Caki2 (cell line): ENCODE data around the gene VTCN1. TPM values are rescaled to one million over a fixed set of nuclear protein-coding genes. Genes with fewer than 3 reads are reported as not detected.

Source experiments
- DNase-seq: peaks from one replicate; pipeline ENCODE4 v3.0.0-alpha.2; 2015; ENCODE audit warnings: low read depth
- in situ Hi-C: cut with HindIII; loops from 2 replicates; pipeline ENCODE4 v1.10.0; 2016; ENCODE audit warnings: low sequenced_read_pairs, low pct_unique_long_range_greater_than_20kb, mixed read lengths
- total RNA-seq: library from RNA; depleted of rRNA; stranded (reverse); fragments of >200 nt; shearing (Covaris generic); gene quantifications from 2 replicates; pipeline ENCODE4 v1.2.3, GENCODE V29; 2014; ENCODE audit warnings: low replicate concordance

The VTCN1 gene
- total RNA-seq, 1 experiment from 2014 or later, result 1.3 TPM

GRCh38 chr1:117215733-117216462 lies 5.2 kb upstream of the VTCN1 start:
- DNase-seq, result no peak
- in situ Hi-C loops, result no loop called here

GRCh38 chr1:117215019-117215418 lies 4.3 kb upstream of the VTCN1 start:
- DNase-seq, result no peak
- in situ Hi-C loops, result no loop called here

GRCh38 chr1:117213046-117213445 lies 2.3 kb upstream of the VTCN1 start:
- DNase-seq, result no peak
- in situ Hi-C loops, result no loop called here

- no peak for DNase-seq
- in situ Hi-C loops, result no loop called here
Observed at GRCh38 chr1:117210386-117210785, 341 bp downstream of the VTCN1 start.

- no peak for DNase-seq
- in situ Hi-C loops, result no loop called here
Observed at GRCh38 chr1:117209094-117209493, 1.6 kb downstream of the VTCN1 start.

GRCh38 chr1:117208580-117208979 lies 2.1 kb downstream of the VTCN1 start:
- in situ Hi-C loops, result no loop called here
- DNase-seq, result no peak

- in situ Hi-C loops, result no loop called here
Observed at GRCh38 chr1:117205368-117205767, 5.4 kb downstream of the VTCN1 start.

GRCh38 chr1:117201808-117202207 lies 8.9 kb downstream of the VTCN1 start:
- DNase-seq, result no peak
- in situ Hi-C loops, result no loop called here

More at GRCh38 chr1:117205368-117205767, 5.4 kb downstream of the VTCN1 start:
- no peak for DNase-seq

GRCh38 chr1:117198097-117198496 lies 12.6 kb downstream of the VTCN1 start:
- in situ Hi-C loops, result no loop called here
- no peak for DNase-seq

GRCh38 chr1:117189726-117190125 lies 21.0 kb downstream of the VTCN1 start:
- no peak for DNase-seq
- in situ Hi-C loops, result no loop called here

- DNase-seq, result no peak
- in situ Hi-C loops, result no loop called here
Observed at GRCh38 chr1:117188816-117189437, 21.8 kb downstream of the VTCN1 start.

- in situ Hi-C loops, result no loop called here
Observed at GRCh38 chr1:117188170-117188815, 22.4 kb downstream of the VTCN1 start.

GRCh38 chr1:117183112-117183511 lies 27.6 kb downstream of the VTCN1 start:
- in situ Hi-C loops, result no loop called here
- DNase-seq, result no peak

More at GRCh38 chr1:117188170-117188815, 22.4 kb downstream of the VTCN1 start:
- DNase-seq, result no peak

- no peak for DNase-seq
- in situ Hi-C loops, result no loop called here
Observed at GRCh38 chr1:117182319-117182718, 28.4 kb downstream of the VTCN1 start.

- DNase-seq, result peak; percentile 29
- in situ Hi-C loops, result no loop called here
Observed at GRCh38 chr1:117181630-117182041, 29.1 kb downstream of the VTCN1 start.

- DNase-seq, result no peak
- in situ Hi-C loops, result no loop called here
Observed at GRCh38 chr1:117180147-117180967, 30.4 kb downstream of the VTCN1 start.

- DNase-seq, result no peak
- in situ Hi-C loops, result no loop called here
Observed at GRCh38 chr1:117179471-117179870, 31.3 kb downstream of the VTCN1 start.

GRCh38 chr1:117178756-117179155 lies 32.0 kb downstream of the VTCN1 start:
- in situ Hi-C loops, result no loop called here
- DNase-seq, result no peak

- in situ Hi-C loops, result no loop called here
- no peak for DNase-seq
Observed at GRCh38 chr1:117177376-117177775, 33.4 kb downstream of the VTCN1 start.
